Stomach smooth muscle (tissue), 2 donors: ENCODE results near the gene HMCES.

ENCODE experiments used
- H3K27ac ChIP-seq: one replicate; pipeline ENCODE4 v1.7.0; 2013; ENCODE audit warnings: mild to moderate bottlenecking, low read length, inconsistent platforms
- H3K27me3 ChIP-seq, 2 donors: one replicate each; pipeline ENCODE4 v1.7.0; 2013; ENCODE audit warnings: low read length in 2 of 2; ENCODE audit not compliant: insufficient read depth in 2 of 2, control insufficient read depth in 1 of 2
- H3K36me3 ChIP-seq, 2 donors: one replicate each; pipeline ENCODE4 v1.7.0; 2013; ENCODE audit warnings: low read length in 2 of 2; ENCODE audit not compliant: control insufficient read depth in 2 of 2, insufficient read depth in 2 of 2
- H3K4me1 ChIP-seq: one replicate; pipeline ENCODE4 v1.7.0; 2013; ENCODE audit warnings: low read length; ENCODE audit not compliant: control insufficient read depth, insufficient read depth
- H3K4me3 ChIP-seq, 2 donors: one replicate each; pipeline ENCODE4 v1.7.0; 2013; ENCODE audit warnings: low read length in 2 of 2
- H3K9ac ChIP-seq, 2 donors: one replicate each; pipeline ENCODE4 v1.7.0; 2013; ENCODE audit warnings: low read length in 2 of 2, mild to moderate bottlenecking in 1 of 2
- H3K9me3 ChIP-seq, 2 donors: one replicate each; pipeline ENCODE4 v1.7.0; 2013; ENCODE audit warnings: low read length in 2 of 2; ENCODE audit not compliant: control insufficient read depth in 2 of 2
- donor health status: healthy.
- donor health status: Pancreatic carcinoma.

HMCES gene

DNA sequence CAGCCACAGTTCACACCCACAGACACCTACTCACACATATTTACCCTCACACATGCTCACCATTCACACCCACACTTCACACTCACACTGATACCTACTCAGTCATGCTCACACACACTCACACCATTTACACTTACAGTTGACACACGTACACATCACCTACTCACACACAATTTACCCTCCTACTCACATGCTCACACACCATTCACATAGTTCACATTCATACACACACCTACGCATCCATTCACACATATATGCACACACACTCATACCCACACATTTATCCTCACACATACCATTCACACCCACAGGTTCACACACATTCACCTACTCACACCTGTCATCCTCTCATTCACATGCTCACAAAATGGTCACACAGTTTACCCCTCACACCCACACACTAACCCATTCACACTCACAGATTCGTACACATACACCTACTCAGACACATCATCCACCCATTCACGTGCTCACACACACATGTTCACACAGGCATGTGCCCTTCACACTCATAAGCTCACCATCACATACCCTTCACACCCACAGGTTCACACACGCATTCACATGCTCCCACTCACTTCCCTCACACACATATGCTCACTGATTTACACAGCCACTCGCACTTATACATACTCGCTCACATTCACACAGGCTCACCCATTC is 42.3 kb downstream of the HMCES start:
- no peaks in the 10 kb centered on the region for H3K9me3 ChIP-seq
- H3K27ac ChIP-seq: no peak overlapping the region
- H3K9ac ChIP-seq: no peak overlapping the region
- H3K4me1 ChIP-seq: peaks cover 18% of the 10 kb centered on the region
- no peak overlapping the region for H3K4me3 ChIP-seq
- H3K36me3 ChIP-seq: peaks cover 4 to 10% of the 10 kb centered on the region in 2 donors
- H3K27me3 ChIP-seq: peaks cover 0 to 3% of the 10 kb centered on the region in 2 donors

DNA sequence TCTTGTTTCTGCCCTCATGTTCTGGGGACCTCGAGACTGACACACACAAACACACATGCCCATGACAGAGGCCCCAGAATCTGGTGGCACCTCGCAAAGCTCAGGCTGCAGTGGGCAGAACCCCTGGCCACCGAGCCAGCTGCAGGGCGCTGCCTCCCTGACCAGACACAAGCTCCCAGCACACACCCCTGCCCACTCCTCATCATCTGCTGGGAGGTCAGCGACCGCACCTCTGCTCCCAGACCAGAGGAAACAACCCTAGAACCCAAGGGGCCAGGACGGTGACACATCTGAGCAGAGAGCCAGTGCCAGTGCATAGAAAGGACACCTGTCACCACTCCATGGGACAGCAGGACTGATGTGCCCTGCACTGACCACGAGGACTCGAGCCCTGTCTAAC is 43.2 kb downstream of the HMCES start:
- Histone ChIP-seq H3K27me3 (peaks cover 0 to 4% of the 10 kb centered on the region in 2 donors), H3K9me3 (no peaks in the 10 kb centered on the region), H3K27ac (no peak overlapping the region), H3K4me3 (no peak overlapping the region), H3K9ac (no peak overlapping the region), H3K4me1 (peaks cover 12% of the 10 kb centered on the region), H3K36me3 (peaks cover 4 to 10% of the 10 kb centered on the region in 2 donors)

DNA sequence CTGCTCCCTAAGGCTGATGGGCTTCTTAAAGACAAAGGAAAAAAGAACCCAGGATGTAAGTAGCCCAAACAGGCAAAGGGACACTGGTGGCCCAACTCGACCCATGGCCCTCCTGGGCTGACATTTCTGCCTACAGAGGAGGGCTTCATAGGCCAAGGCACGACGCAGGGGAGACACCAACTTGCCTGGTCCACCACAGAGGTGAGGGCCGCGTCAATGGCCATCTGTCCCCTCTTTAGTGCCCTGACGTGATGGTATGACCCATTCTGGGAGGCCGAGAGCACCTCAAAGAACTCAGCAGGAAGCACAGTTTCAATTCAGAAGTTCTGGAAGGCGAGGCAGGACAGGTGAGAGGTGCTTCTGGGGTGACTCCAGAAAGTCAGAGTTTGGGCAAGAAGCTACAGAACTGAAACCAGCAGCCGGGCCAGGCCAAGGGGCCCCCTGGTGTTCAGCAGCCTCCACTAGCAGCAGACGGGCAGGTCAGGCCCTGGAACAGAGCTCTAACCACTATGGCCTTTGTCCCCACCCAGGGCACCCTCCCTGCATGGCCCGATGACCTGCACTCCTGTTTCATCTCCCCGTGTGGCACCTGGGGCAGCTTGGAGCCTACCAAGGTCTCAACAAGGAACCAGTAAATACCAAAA is 45.1 kb downstream of the HMCES start:
- Histone ChIP-seq H3K4me3 (no peak overlapping the region), H3K27me3 (peaks cover 0 to 4% of the 10 kb centered on the region in 2 donors), H3K9me3 (no peaks in the 10 kb centered on the region), H3K36me3 (peaks cover 4 to 10% of the 10 kb centered on the region in 2 donors), H3K27ac (no peak overlapping the region), H3K4me1 (no peaks in the 10 kb centered on the region), H3K9ac (no peak overlapping the region)

DNA sequence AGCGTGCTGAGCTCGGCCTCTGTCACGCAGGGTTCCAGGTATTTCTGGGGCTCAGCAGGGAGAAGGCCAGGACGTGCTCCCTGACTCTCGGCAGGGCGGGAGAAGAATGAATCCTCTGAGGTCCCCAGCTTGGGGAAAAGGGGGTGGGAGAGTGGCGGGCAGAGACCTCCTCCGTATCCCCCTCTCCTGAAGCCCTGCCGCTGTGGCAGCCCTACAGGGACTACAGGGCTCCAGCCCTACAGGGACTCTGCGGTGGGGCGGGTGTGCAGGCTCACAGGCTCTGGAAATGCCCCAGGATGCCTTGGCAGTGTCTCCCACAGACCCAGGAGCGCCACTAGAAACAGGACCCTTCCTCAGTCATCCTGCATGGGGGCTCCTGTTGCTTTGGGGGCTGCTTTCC is 46.2 kb downstream of the HMCES start:
- Histone ChIP-seq H3K27ac (no peak overlapping the region), H3K4me1 (no peaks in the 10 kb centered on the region), H3K27me3 (peaks cover 0 to 4% of the 10 kb centered on the region in 2 donors), H3K36me3 (peaks cover 4 to 10% of the 10 kb centered on the region in 2 donors), H3K4me3 (no peak overlapping the region), H3K9me3 (no peaks in the 10 kb centered on the region), H3K9ac (no peak overlapping the region)

DNA sequence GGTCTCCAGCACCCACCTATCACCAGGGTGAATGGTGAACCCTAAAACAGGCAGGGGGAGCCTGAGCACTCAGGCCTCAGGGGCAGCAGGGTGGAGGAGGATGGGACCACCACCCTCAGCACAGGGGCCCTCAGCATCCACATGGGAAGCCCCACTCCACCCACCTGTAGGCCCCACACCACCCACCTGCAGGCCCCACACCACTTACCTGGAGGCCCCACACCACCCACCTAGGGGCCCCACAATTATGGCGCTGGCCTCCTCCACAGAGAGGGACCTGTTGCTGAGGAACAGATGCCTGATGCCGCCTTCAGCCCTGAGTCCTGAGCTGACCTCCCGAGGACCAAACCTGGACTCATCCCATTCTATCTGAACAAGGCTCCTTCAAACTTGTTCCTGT is 46.7 kb downstream of the HMCES start:
- H3K4me1 ChIP-seq: no peaks in the 10 kb centered on the region
- H3K27me3 ChIP-seq: peaks cover 0 to 4% of the 10 kb centered on the region in 2 donors
- no peak overlapping the region for H3K4me3 ChIP-seq
- no peak overlapping the region for H3K27ac ChIP-seq
- no peak overlapping the region for H3K9ac ChIP-seq
- no peaks in the 10 kb centered on the region for H3K9me3 ChIP-seq
- H3K36me3 ChIP-seq: peaks cover 4 to 10% of the 10 kb centered on the region in 2 donors

DNA sequence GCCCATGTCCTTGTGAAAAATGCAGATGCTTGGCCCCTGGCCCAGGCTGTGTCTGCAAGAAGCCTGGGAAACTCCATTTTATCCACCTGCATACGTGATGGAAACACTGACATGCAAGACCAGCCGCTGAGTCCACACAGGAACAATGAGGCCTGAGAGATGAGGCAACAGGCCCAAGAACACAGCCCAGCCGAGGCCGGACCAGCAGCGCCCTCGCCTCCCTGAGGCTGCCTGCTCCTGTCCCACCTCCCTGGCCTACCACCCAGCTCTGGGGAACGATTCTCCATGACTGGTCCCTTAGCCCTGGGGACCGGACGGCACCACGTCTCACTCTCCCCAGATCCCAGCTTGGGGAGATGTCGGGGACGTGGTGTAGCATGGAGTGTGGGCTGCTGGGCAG is 47.5 kb downstream of the HMCES start:
- H3K27ac ChIP-seq: no peak overlapping the region
- no peak overlapping the region for H3K9ac ChIP-seq
- no peaks in the 10 kb centered on the region for H3K9me3 ChIP-seq
- peaks cover 3 to 5% of the 10 kb centered on the region in 2 donors for H3K36me3 ChIP-seq
- H3K27me3 ChIP-seq: peaks cover 0 to 4% of the 10 kb centered on the region in 2 donors
- no peak overlapping the region for H3K4me3 ChIP-seq
- H3K4me1 ChIP-seq: no peaks in the 10 kb centered on the region

DNA sequence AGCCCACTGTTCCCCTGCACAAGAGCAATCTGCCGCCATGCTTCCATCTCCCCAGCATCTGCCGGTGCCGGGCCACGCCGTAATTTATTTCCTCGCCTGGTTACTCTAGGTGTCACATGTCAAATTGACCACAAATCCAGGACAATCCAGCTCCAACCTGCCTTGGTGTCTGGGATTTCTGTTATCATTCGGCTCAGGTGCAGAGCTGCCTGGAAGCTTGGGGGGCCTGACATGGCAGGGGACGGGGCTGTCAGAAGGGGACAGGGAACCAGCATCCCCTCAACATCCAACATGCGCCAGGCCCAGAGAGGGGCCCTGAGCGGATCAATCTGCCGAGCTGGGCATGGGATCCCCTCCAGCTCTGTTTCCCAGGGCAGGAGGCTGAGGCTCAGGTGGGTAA is 47.9 kb downstream of the HMCES start:
- no peak overlapping the region for H3K9ac ChIP-seq
- H3K4me3 ChIP-seq: no peak overlapping the region
- H3K9me3 ChIP-seq: no peaks in the 10 kb centered on the region
- no peak overlapping the region for H3K27ac ChIP-seq
- peaks cover 0 to 4% of the 10 kb centered on the region in 2 donors for H3K27me3 ChIP-seq
- H3K4me1 ChIP-seq: no peaks in the 10 kb centered on the region
- H3K36me3 ChIP-seq: peaks cover 0 to 3% of the 10 kb centered on the region in 2 donors

DNA sequence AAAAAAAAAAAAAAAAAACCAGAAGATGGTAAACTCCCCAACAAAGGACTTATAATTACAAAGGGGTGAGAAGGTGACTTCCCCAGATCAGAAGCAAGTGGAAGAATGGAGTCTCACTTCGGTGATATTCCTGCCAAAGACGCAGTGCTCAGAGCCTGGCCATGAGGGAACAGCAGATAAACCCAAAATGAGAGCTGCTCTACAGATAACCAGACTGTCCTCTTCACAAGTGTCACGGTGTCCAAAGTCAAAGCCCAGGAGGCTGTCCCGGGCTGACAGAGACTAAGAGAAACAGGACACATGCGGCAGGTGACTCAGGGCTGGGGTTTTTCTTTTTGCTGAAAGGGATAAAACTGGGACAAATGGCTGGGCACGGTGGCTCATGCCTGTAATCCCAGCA is 48.8 kb downstream of the HMCES start:
- H3K4me3 ChIP-seq: no peak overlapping the region
- H3K4me1 ChIP-seq: no peaks in the 10 kb centered on the region
- H3K9me3 ChIP-seq: no peaks in the 10 kb centered on the region
- H3K9ac ChIP-seq: no peak overlapping the region
- no peak overlapping the region for H3K27ac ChIP-seq
- H3K27me3 ChIP-seq: peaks cover 0 to 4% of the 10 kb centered on the region in 2 donors
- H3K36me3 ChIP-seq: peaks cover 0 to 3% of the 10 kb centered on the region in 2 donors

DNA sequence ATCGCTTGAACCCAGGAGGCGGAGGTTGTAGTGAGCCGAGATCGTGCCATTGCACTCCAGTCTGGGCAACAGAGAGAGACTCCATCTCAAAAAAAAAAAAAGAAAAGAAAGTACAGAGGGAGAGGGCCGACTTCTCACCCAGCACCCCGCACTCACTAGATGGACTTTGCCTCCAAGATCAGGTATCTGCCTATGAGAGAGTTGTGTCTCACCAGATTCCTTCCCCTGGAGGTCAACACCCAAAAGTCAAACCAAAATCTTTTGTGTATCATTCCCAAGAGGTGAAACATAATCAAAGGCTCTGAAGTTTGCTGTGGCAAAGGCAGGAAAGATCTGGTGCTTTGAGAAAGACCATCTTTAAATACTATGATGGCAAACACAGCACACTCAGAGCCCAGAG is 51.2 kb downstream of the HMCES start:
- Histone ChIP-seq H3K9ac (no peak overlapping the region), H3K27me3 (peaks cover 0 to 4% of the 10 kb centered on the region in 2 donors), H3K4me3 (no peak overlapping the region), H3K9me3 (no peaks in the 10 kb centered on the region), H3K4me1 (no peaks in the 10 kb centered on the region), H3K27ac (no peak overlapping the region), H3K36me3 (no peaks in the 10 kb centered on the region)

DNA sequence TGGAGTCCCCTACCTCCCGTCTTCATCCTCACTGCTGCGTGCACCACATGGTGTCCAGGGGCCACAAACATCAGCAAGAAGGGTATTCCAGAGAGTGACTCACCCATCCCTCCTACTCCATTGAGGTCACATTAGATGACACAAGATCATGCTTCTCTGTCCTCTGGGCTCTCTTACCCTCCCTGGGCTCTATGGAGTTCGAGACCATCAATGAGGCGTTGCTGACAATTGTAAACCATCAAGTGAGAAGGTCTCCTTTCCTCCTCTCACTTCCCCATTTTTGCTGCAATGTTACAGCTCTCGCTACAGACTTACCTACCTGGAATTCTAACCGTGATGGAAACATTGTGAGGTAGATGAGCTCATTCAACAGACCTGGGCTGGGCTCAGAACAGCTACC is 51.7 kb downstream of the HMCES start:
- Histone ChIP-seq H3K4me1 (no peaks in the 10 kb centered on the region), H3K4me3 (no peak overlapping the region), H3K27ac (no peak overlapping the region), H3K27me3 (peaks cover 0 to 2% of the 10 kb centered on the region in 2 donors), H3K36me3 (no peaks in the 10 kb centered on the region), H3K9me3 (no peaks in the 10 kb centered on the region), H3K9ac (no peak overlapping the region)

DNA sequence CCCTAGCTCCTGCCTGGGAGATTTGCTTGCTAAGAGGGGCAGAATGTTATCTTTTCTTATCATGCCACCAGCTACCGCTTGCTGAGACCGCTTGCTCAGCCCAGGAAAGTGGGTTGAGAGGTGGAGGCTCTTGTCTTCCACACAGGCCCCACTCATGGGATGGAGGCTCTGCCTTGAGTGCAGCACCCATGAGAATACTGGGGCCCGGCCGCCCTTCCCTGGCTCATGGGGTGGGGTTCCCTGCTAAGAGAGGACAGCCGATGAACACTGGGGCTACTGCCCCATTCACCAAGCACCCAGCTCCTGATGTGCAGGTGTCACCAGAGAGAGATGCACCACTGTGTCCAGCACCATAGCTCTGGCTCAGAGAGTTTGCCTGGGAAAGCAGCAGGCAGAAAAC is 55.2 kb downstream of the HMCES start:
- no peaks in the 10 kb centered on the region for H3K27me3 ChIP-seq
- H3K9ac ChIP-seq: no peak overlapping the region
- H3K9me3 ChIP-seq: no peaks in the 10 kb centered on the region
- H3K4me3 ChIP-seq: no peak overlapping the region
- no peaks in the 10 kb centered on the region for H3K36me3 ChIP-seq
- no peaks in the 10 kb centered on the region for H3K4me1 ChIP-seq
- H3K27ac ChIP-seq: no peak overlapping the region
